HG02610 (cell line): ENCODE measurements around the gene SULT4A1.
"Not testable (repeated sequence)": the region's sequence is repeated elsewhere in the genome, so short reads cannot be mapped to it uniquely, and the experiment has no call there.

Experiments
- ATAC-seq: cut with Tn5 transposase; IDR thresholded peaks from one replicate; pipeline ENCODE4 v1.9.1; 2021; ENCODE audit warnings: mild to moderate bottlenecking, moderate library complexity; ENCODE audit not compliant: unreplicated experiment

SULT4A1 gene

DNA sequence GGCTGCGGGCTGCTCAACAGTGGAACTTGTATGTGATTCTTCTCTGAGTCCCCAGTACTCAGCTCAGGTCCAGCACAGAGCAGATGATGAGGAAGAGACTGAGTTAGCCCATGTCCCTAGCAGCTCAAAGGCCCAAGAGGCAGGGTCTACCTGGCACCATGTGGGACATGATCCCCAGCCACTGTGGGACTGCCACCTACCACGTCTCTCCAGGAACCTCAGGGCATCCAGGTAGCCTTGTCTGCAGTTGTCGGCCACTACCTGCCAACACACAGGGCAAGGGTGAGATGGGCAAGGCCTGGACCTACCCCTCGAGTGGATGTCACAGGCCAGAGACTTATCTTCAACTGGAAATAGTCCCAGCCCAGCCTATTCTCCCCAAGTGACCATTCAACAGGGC is 25.1 kb upstream of the SULT4A1 start:
- ATAC-seq: no peak

DNA sequence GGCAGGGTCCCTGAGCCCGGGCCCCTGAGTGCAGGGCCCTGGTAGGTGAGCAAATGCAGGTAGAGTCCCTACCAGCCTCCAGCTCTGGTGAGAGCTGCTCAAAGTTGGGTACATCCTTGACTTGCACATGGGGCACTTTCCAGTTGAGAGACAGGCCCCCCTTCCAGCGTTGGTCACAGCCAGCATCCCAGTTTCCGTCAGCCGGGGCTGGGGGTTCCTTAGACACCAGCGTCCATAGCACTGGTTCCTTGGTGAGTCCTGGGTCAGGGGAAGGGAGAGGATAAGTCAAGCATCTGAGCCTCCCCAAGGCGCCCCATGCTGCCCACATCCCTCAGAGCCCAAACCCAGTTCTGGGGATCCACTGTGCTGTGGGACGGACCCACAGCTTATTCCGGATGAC is 23.9 kb upstream of the SULT4A1 start:
- no peak for ATAC-seq

DNA sequence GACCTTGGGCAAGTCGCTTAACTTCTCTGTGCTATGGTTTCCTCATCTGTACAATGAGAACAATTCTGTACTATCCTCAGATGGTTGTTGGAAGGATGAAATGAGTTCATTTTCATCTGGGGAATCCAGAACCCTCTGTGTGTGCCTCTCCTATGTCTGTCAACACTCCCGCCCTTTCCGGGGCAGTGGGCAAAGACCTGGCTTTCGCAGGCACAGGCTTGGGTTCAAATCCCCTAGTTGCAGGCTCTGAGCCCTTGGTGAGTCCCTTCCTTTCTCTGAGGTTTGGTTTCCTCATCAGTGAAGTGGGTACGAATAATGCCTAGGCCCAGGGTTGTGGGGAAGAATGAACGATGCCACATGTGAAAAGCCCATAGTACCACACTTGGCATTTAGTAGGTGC is 23.5 kb upstream of the SULT4A1 start:
- no peak for ATAC-seq

DNA sequence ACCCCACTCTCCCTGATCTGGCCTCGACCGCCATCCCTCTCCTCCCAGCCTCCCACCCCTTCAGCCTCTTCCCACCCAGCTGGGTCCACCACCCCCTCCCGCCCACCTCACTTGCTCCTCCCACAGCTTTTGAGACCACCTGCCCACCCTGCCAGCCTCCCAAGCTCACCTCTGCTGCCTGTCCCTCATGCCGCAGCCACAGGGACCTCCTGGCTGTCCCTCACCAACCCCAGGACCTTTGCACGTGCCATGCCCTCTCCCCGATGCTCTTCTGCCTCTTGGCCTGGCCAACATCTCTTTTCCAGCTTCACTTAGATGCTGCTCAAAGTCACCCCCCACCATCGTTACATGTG is 23.0 kb upstream of the SULT4A1 start:
- no peak for ATAC-seq

DNA sequence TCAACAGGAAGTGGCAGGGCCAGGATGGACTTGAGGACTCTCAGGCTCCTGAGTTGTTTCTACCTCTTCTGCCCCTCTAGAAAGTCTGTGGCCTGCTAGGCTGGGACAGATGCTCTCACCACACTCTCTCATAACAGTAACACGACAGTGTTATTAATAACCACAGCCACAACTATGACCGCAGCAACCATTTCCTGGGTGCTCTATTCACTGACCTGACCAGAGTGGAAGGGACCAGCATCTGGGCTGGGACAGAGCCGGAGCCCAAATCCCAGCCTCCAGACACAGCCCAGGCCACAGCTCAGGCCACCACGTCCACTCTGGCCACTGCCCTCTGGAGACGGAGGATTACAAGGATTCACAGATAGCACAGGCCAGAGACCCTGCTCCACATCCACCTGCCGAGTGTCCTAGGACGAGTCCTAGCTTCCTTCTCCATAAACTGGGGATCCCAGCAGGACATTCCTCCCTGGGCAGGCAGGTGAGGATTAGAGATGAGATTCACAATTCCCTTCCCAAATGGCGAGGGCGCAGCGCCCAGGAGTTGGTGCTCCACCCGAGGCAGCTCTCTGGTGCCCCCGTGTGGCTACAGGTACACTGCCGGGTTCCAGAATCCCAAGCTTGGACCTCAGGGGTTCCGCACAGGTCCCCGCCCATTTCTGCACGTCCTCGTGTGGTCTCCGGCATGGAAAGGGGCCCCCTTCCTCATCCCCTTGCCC is 22.4 kb upstream of the SULT4A1 start:
- peak; percentile 73 for ATAC-seq

DNA sequence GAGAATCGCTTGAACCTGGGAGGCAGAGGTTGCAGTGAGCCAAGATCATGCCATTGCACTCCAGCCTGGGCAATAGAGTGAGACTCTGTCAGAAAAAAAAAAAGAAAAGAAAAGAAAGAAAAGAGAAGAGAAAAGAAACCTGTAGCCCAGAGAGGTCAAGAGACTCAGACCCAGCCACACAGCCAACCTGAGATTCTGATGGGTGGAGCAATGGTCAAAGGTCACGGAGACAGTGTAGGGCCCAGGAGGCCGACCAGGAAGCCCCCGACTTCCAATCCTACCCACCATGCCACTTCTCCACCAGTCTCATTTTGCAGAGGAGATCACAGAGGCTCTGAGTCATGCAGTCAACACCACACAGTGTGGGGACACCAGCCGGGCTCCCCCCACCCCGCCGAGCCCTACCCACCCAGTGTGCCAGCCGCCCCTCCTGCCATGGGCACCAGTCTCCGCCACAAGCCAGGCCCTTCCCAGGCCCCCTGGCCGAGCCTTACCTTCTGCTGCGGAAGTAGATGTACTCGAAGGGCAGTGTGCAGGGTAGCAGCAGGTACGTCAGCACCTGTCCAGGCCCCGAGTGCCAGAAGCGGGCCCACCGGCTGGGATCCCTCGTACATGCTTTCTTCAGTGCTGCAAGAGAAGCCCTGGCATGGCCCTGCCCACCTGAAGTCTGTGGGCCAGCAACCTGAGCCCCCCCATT is 21.6 kb upstream of the SULT4A1 start:
- ATAC-seq: no peak

DNA sequence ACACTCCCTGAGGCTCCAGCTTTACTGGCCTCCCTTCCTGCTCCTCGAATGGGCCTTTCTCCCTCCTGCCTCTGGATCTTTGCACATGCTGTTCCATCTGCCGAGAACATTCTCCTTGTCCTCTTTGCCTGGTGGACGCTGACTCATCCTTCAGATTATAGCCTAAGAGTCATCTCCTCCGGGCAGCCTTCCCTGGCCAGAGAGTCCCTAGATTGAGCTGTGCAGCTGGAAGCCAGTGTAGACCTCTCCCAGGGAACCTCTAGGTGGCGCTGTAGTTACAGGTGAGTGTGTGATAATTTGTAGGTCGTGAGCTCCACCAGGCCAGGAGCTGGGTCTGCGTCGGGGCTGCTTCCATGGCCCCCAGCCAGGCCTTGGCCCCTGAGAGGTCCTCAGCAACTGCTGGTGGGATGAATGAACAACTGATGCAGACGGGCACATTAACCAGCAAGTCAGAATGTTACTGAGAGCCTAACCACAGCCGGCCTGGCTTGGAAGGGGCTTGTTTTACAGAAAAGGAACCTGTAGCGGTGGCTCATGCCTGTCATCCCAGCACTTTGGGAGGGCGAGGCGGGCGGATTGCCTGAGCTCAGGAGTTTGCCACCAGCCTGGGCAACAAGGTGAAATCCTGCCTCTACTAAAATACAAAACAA is 20.8 kb upstream of the SULT4A1 start:
- no peak for ATAC-seq

DNA sequence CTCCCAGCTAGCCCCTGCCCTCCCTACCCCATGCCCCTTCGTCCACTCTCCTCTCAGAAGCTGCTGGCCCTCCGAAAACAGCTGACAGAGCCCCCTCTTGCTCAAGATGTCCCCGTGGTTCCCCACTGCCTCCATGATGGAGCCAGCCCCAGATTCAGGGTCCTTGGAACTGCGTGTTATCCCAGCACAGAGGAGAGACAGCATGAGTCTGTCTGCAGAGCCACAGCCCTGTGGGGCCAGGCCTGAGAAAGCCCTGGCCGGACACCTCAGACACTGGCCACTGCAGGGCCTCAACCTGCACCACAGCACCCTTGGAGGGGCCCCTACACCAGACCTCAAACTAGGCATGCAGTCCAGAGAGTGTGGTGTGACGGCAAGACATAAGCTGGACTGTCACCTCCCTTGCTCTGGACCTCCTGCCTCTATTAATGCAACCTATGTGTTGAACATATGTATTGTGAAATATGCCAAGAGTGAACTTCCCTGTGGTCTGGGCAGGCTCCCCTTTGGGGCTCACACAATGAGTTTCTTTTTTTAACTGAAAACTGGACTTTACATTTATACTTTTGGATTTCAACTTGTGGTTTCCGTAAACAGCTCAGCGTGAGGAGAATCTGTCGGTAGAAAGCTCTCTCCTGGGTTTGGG is 19.9 kb upstream of the SULT4A1 start:
- ATAC-seq: no peak

DNA sequence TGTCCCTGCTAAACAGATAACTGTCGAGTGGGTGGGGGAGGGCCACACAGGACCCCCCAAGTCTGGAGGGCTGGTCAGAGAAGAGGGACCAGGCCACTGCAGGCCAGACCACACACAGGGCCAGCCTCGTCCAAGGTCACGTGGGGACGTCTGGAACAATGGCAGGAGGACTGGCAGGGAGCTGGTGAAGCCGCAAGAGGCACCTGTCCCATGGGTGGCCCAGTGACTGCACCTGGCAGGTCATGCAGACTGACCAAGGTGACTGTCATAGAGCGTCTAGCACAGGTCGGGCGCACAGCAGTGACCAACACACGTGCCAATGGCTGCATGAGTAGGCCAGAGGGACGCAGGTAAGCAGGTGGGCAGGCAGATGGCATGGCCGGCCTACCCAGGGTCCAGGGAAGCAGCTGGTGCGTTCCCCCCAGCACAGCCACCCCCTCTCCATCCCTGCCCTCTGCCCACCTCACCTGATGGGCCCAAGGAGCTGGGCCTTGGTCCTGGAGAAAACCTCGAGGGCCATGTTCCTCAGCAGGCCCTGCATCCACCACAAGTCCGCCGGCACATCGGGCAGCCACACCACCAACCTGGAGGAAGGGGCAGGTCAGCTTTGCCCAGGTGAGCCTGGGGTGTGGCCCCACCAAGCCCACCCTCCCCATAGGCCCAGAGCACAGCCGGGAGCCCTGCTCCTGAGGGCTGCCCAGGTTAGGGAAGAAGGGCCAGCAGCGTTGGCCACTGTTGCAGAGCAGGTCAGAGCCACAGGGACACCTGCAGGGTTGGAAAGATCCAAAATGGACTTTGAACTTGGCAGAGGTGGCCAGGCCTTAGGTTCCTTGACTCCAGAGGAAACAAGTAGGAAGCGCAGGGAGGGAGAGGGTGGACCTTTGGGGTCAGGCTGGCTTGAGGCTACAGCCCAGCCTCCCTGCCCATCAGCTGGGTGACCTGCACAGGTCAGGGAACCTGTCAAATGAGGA is 19.1 kb upstream of the SULT4A1 start:
- ATAC-seq: no peak

DNA sequence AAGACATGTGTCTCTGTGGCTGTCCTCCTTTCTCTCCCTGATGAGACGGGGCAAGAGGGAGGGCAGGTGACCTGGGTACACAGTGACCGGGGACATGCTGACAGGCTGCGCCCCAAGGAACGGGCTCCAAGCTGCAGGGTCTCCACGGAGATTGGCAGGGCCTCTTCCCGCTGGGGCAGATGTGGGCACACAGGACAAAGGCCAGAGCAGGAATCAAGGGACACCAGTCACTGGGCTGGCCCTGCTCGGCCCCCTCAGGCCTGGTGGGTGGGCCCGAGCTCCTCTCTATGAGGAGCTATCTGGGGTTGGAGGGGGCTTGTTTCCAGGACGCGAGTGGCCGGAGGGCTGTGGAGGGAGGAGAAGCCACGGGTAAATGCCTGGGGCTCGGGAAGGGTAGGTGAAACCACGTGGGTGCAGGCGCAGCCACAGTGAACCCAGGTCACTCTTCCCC is 18.3 kb upstream of the SULT4A1 start:
- no peak for ATAC-seq

DNA sequence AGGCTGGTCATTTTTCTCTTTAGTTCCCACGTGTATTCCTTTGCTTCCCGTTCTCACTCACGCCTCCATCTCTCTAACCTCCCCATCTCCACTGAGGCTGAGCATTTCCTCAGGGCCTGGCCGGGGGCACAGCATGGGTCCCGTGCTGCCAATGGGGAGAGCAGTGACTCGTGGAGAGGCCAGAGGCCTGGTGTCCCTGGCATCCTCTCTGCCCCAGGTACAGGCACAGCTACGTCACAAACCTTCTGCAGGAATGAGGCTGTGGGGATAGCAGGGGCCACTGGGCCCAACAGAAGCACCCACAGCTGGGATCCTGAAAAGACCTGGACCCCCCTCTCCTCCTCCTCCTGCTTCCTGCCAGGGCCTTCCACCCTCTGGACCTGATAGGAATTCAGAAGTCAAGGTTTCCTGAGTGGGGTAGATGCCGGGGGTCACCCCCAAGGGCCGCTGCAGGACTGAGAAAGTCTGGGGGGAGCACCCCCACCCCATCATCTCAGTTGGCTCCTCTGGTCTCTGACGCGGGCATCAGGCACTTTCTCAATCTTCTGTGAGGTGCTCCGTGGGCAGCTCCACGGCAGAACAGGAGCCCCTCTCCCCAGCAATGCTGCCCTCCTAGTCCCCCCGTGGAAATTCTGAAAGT is 17.7 kb upstream of the SULT4A1 start:
- ATAC-seq: no peak

DNA sequence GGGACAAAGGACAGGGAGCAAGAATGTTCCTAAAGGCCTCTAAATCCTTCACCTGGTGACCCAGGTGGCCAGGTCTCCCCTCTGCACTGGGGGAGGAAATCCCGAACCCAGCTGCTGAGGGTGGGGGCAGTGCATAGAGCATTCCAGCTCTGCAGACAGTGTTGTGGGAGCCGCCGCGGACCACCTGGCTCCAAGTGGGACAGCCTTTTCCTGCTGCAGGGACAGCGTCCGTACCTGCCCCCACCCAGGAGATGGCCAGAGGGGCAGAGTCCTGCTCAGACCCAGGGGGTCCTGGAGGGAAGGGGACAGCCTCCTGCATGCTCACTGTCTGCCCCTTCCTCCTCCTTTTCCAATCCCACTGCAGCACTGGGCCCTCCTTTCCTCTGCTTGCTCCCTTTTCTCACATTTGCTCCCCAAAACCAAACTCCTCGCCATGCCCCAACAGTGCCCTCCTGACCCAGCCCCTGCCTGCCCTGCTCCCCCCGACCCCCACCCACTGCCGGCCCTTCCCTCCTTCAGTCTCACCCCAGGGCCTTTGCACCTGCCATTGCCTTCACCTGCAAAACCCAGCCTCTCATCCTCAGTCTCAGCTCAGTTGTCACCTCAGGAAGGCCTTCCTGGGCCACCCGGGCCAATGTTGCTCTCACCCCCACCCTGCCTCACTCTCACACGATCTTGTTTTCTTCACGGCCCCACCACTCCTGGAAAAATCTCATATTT is 16.7 kb upstream of the SULT4A1 start:
- ATAC-seq: no peak

DNA sequence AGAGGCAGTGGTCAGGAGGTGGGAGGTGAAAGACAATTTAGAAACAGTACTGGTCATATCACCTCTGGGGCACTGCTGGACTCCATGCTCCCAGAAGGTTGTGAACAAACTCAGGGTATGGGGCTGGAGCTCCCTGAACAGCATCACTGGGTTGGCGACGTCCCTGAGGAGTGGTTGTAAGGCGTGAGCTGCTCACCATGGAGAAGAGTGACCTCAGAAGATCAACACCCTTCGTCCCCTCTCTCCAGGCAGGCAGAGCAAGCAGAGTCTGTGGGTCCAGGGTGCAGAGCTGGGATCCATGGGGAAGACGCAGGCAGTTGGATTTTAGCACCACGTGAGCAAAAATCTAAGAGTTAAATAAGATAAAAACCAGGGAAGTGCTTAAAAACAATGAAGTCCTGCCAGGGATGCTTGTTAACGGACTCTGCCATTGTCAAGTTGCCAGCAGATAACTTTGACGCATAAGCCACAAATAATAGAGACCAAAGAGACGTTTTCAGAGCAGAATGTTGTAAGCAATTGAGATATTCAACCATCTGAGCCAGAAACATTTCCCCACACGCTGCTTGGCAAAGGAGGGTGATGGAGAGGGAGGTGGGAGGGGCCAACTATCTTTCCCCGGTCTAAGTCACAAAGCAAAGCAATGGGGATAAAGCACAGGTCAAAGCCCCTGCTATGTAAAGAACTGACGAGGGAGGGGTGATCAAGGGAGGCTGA is 15.9 kb upstream of the SULT4A1 start:
- no peak for ATAC-seq

DNA sequence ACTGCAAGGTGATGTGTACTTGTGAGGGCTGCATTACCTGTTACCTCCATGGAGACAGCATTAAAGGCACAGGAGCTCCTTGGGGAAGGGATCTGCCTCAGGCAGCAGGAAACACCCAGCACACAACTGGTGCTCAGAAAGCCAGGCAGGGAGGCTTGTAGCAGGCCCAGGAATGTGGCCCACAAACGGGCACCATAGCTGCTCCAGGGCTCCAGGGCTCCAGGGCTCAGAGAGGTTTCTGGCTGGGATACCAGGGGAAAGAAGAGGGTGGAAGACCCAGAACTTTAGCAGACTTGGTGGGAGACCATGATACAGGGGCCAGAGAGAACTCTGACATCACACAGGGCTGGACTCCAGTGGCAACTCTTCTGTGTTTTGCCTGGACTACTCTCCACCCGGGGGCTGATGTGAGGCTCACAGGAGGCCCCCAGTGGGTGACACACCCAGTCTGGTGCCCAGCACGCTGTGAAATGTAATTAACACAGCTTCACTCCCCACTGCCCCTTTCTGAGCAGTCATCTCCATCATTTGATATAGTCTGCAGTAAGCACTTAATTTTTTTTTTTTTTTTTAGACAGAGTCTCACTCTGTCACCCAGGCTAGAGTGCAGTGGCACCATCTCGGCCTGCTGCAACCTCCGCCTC is 14.7 kb upstream of the SULT4A1 start:
- no peak for ATAC-seq

DNA sequence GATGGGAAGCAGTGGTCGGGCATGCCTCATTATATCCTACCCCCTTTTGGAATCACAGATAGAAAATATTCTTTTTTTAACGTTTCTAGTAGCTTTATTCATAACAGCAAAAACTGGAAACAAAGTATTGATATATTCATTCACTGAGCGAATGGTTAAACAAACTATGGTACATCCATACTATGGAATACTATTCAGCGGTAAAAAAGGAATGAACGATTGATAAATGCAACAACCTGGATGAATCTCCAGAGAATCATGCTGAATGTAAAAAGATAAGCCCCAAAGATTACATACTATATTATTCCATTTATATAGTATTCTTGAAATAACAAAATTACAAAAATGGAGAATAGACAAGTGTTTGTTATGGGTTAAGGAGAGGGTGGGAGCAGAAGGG is 7.5 kb upstream of the SULT4A1 start:
- ATAC-seq: no peak

DNA sequence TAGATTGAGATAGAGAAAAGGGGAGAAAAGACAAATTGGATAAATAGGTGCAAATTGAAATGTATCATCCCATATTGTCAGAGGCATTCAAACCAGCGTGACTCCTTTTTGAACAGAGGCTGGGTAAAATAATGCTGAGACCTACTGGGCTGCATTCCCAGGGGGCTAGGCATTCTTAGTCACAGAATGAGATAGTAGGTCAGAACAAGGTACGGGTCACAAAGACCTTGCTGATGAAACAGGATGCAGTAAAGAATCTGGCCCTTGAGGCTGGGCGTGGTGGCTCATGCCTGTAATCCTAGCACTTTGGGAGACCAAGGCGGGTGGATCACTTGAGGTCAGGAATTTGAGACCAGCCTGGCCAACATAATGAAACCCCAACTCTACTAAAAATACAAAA is 6.7 kb upstream of the SULT4A1 start:
- not testable (repeated sequence) for ATAC-seq

DNA sequence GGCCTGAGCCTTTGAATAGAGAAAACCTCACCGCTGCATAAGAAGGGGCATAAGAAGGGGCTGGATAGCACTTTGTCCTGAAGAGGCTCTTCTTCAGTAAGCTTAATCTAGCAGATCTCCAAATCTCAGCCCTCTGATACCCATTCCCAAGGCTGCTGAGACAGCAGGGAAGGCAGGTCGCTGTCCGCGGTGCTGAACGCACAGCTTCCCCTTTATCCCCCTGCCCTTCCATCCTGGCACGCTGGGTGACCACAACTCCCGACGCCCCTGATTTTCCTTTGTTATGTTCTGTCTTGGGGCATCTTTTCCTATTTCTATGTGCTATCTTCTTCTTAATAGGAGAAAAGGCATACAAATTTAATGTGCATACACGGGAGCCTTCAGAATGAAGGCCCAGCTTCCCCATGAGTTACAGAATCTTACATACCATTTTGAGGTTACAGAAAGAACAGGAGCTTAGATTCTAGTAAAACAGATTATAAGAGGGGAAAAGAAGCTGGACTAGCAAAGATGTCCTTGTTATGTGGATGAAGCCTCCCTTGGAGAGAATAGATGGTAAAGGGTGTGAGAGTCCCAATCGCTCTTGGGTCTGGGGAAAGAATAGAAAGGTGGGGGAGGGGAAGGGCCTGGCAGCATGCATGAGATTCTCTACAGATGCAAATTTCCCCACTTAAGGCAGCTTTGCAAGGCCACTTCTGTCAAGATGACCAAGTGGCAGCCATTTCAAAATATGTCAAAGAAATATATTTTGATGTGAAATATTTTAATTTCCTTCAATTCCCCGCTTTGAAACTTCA is 5.7 kb upstream of the SULT4A1 start:
- no peak for ATAC-seq

DNA sequence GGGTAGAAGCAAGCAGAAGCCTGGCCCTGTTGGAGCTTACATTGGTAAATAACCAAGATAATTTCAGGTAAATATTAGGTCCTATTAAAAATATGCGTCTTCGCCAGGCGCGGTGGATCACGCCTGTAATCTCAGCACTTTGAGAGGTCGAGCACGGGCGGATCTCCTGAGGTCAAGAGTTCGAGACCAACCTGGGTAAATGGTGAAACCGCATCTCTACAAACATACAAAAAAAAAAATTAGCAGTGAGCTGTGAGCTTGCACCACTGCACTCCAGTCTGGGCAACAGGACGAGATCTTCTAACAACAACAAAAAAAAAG is 529 bp upstream of the SULT4A1 start:
- no peak for ATAC-seq
